MM.1S (cell line): ENCODE data around the gene F5.

Experiments
- DNase-seq: peaks from one replicate; pipeline ENCODE4 v3.0.0-alpha.2; 2015
- H2AFZ ChIP-seq: fragments of 300-600 bp; sonication (generic); 2 replicates; pipeline ENCODE4 v1.6.0; 2016; ENCODE audit warnings: antibody characterized with exemption, low read length
- H3F3A ChIP-seq: fragments of 300-600 bp; sonication (generic); 2 replicates; pipeline ENCODE4 v1.6.1; 2016; ENCODE audit warnings: mild to moderate bottlenecking, antibody characterized with exemption, low read length, moderate library complexity, mixed read lengths; ENCODE audit not compliant: insufficient read depth
- H3K27ac ChIP-seq: fragments of 300-600 bp; sonication (generic); 2 replicates; pipeline ENCODE4 v1.5.1; 2016; ENCODE audit warnings: mild to moderate bottlenecking, low read length
- H3K27me3 ChIP-seq: fragments of 300-600 bp; sonication (generic); replicated peaks from 2 replicates; pipeline ENCODE4 v1.6.0; 2016; ENCODE audit warnings: low read length; ENCODE audit not compliant: insufficient read depth
- H3K36me3 ChIP-seq: fragments of 300-600 bp; sonication (generic); replicated peaks from 2 replicates; pipeline ENCODE4 v1.6.1; 2016; ENCODE audit warnings: mild to moderate bottlenecking, low read length, mixed read lengths; ENCODE audit not compliant: insufficient read depth
- H3K4me1 ChIP-seq: fragments of 300-600 bp; sonication (generic); 2 replicates; pipeline ENCODE4 v1.6.1; 2016; ENCODE audit warnings: low read length, mixed read lengths
- H3K4me2 ChIP-seq: fragments of 300-600 bp; sonication (generic); 2 replicates; pipeline ENCODE4 v1.6.0; 2016; ENCODE audit warnings: low read depth, low read length
- H3K4me3 ChIP-seq: fragments of 300-600 bp; sonication (generic); 2 replicates; pipeline ENCODE4 v1.5.1; 2016; ENCODE audit warnings: low read length, mixed read lengths
- H3K79me2 ChIP-seq: fragments of 300-600 bp; sonication (generic); 2 replicates; pipeline ENCODE4 v1.6.1; 2016; ENCODE audit warnings: mixed run types, low read length, mixed read lengths
- H3K9ac ChIP-seq: fragments of 300-600 bp; sonication (generic); 2 replicates; pipeline ENCODE4 v1.6.1; 2016; ENCODE audit warnings: low read length, mixed read lengths
- H3K9me2 ChIP-seq: fragments of 300-600 bp; sonication (generic); replicated peaks from 2 replicates; pipeline ENCODE4 v1.6.1; 2016; ENCODE audit warnings: mild to moderate bottlenecking, low read length, mixed read lengths; ENCODE audit not compliant: insufficient read depth
- H3K9me3 ChIP-seq: fragments of 300-600 bp; sonication (generic); replicated peaks from 2 replicates; pipeline ENCODE4 v1.6.1; 2016; ENCODE audit warnings: mild to moderate bottlenecking, low read length, mixed read lengths; ENCODE audit not compliant: insufficient read depth
- H4K20me1 ChIP-seq: fragments of 300-600 bp; sonication (generic); 2 replicates; pipeline ENCODE4 v1.6.1; 2016; ENCODE audit warnings: mild to moderate bottlenecking, low read length, moderate library complexity, mixed read lengths; ENCODE audit not compliant: insufficient read depth
- EZH2 ChIP-seq: fragments of 300-600 bp; sonication (generic); optimal IDR thresholded peaks from 2 replicates; pipeline ENCODE3; 2017; ENCODE audit warnings: low read depth, mild to moderate bottlenecking, antibody characterized with exemption, low read length, mixed read lengths
- EZH2phosphoT487 ChIP-seq: fragments of 300-600 bp; sonication (generic); IDR thresholded peaks from 2 replicates; pipeline ENCODE4 v1.6.1; 2018; ENCODE audit warnings: antibody characterized with exemption, low read length
- TF ChIP-seq, protein P1 (sequence below): fragments of 300-600 bp; sonication (generic); IDR thresholded peaks from 2 replicates; pipeline ENCODE4 v1.5.1; 2016; ENCODE audit warnings: antibody characterized with exemption, low read length, mixed read lengths

The F5 gene

GRCh38 chr1:169528215-169529067, 57.8 kb downstream of the F5 start:
- H3K4me3 ChIP-seq: peak overlapping the region; percentile 28

GRCh38 chr1:169527451-169528214, 58.6 kb downstream of the F5 start:
- Histone ChIP-seq H2AFZ (no peak overlapping the region), H3K9me2 (no peaks in the 10 kb centered on the region), H3F3A (peaks cover 11% of the 10 kb centered on the region), H3K4me1 (peaks cover 17% of the 10 kb centered on the region), H4K20me1 (no peaks in the 10 kb centered on the region), H3K27ac (no peak overlapping the region), H3K79me2 (no peaks in the 10 kb centered on the region), H3K36me3 (no peaks in the 10 kb centered on the region), H3K9ac (no peak overlapping the region), H3K4me3 (no peak overlapping the region), H3K27me3 (no peaks in the 10 kb centered on the region), H3K4me2 (no peak overlapping the region), H3K9me3 (no peaks in the 10 kb centered on the region)
- DNase-seq: no peak
- TF ChIP-seq EZH2phosphoT487 (no peak), EZH2 (no peak)
- TF ChIP-seq, protein P1, sequence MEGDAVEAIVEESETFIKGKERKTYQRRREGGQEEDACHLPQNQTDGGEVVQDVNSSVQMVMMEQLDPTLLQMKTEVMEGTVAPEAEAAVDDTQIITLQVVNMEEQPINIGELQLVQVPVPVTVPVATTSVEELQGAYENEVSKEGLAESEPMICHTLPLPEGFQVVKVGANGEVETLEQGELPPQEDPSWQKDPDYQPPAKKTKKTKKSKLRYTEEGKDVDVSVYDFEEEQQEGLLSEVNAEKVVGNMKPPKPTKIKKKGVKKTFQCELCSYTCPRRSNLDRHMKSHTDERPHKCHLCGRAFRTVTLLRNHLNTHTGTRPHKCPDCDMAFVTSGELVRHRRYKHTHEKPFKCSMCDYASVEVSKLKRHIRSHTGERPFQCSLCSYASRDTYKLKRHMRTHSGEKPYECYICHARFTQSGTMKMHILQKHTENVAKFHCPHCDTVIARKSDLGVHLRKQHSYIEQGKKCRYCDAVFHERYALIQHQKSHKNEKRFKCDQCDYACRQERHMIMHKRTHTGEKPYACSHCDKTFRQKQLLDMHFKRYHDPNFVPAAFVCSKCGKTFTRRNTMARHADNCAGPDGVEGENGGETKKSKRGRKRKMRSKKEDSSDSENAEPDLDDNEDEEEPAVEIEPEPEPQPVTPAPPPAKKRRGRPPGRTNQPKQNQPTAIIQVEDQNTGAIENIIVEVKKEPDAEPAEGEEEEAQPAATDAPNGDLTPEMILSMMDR: no peak

More at GRCh38 chr1:169528215-169529067, 57.8 kb downstream of the F5 start:
- Histone ChIP-seq H3K9me3 (no peaks in the 10 kb centered on the region), H2AFZ (peak overlapping the region; percentile 5; the same call in 1 of the 2 replicates), H3K36me3 (no peaks in the 10 kb centered on the region), H3K9ac (no peak overlapping the region), H3K4me2 (peak overlapping the region; percentile 56), H3K9me2 (no peaks in the 10 kb centered on the region), H3F3A (peaks cover 11% of the 10 kb centered on the region), H3K27ac (no peak overlapping the region), H3K27me3 (no peaks in the 10 kb centered on the region), H3K4me1 (peaks cover 17% of the 10 kb centered on the region), H3K79me2 (no peaks in the 10 kb centered on the region), H4K20me1 (no peaks in the 10 kb centered on the region)
- DNase-seq: peak; percentile 17
- TF ChIP-seq, protein P1: no peak
- TF ChIP-seq EZH2phosphoT487 (no peak), EZH2 (no peak)

GRCh38 chr1:169527001-169527400, 59.3 kb downstream of the F5 start:
- no peaks in the 10 kb centered on the region for H4K20me1 ChIP-seq
- H2AFZ ChIP-seq: no peak overlapping the region
- no peak for DNase-seq
- TF ChIP-seq EZH2phosphoT487 (no peak), EZH2 (no peak)
- TF ChIP-seq, protein P1: no peak
- H3K9ac ChIP-seq: no peak overlapping the region
- no peaks in the 10 kb centered on the region for H3K36me3 ChIP-seq
- no peaks in the 10 kb centered on the region for H3K9me3 ChIP-seq
- H3K27ac ChIP-seq: no peak overlapping the region
- no peaks in the 10 kb centered on the region for H3K9me2 ChIP-seq
- H3K27me3 ChIP-seq: no peaks in the 10 kb centered on the region
- H3K4me2 ChIP-seq: no peak overlapping the region
- H3F3A ChIP-seq: peaks cover 11% of the 10 kb centered on the region
- peaks cover 17% of the 10 kb centered on the region for H3K4me1 ChIP-seq
- no peaks in the 10 kb centered on the region for H3K79me2 ChIP-seq
- no peak overlapping the region for H3K4me3 ChIP-seq
